HG03565 (cell line): Measurements from ENCODE around the gene VAT1L.

Source experiments
- ATAC-seq: cut with Tn5 transposase; IDR thresholded peaks from one replicate; pipeline ENCODE4 v1.9.1; 2021; ENCODE audit warnings: mild to moderate bottlenecking, moderate library complexity; ENCODE audit not compliant: unreplicated experiment

The VAT1L gene

DNA sequence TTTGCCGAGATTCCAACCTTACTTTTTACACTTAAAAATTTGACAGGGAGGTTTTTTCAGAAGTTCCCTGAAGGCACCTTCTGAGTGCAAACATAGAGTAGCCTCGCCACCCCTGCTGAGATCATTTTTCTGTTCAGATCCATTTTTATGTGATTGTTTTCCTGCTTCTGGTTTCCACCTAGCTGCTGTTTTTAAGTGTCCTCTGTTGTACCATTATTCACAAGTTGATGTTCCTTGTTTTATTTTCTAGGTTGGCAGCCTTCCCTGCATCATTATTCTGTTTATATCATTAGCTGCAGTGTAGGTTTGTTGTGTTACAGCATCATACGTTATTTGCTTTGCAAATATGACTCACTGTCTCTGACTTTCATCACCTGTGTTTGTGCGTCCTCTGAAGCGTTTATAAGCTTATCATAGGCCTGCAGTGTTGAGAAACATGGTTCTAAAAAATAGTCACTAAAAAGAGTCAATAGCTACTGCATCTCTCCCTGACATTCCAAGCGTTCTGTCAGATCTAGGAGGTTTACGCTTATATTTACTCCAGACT lies 117.1 kb downstream of the VAT1L start:
- ATAC-seq = no peak

- ATAC-seq = no peak
These were observed 121.7 kb downstream of the VAT1L start for GRCh38 chr16:77910021-77910420.

- ATAC-seq = no peak
These were observed 124.3 kb downstream of the VAT1L start for GRCh38 chr16:77912617-77913016.

DNA sequence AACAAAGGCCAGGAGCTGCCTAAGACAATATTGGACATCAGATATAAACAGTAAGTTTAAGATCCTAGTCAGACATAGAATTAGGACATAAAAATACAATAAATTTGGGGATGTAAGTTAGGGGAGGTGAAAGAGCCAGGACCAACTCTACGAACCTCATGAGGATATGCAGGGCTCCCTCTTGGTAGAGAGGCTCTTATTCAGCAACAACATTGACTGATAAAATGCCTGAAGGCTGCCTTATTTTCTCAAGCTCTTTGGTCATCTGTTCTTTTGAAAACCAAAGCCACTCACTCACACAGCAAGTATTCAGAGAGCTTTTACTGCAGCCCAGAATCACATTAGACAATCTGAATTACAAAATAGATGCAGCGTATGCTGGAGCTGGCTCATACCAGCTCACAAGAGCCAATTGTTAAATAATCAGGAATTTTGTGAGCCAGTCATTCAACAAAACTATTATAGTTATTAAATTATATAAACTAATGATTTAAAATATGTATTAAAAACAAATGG lies 125.4 kb downstream of the VAT1L start:
- ATAC-seq = no peak

GRCh38 chr16:77916111-77916510 lies 127.7 kb downstream of the VAT1L start:
- ATAC-seq = no peak

DNA sequence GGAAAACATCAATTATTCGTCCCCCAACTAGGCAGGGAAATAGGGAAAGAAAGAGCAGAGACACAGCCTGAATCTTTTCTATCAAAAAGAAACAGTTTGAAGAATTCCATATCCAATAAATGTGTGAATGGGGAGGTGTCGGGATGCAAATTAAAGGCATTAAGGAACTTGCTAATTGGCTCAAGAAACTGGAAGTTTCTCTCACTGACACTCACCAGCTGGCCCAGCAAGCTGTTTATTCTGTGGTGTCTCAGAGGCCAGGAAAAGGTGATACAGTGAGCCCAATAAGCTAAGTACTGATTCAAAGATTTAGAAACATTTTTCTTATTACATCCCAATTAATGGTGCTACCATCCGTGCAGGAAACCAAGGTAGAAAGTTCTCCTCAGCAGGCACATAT lies 129.6 kb downstream of the VAT1L start:
- no peak for ATAC-seq

- no peak for ATAC-seq
These were observed 130.7 kb downstream of the VAT1L start for GRCh38 chr16:77918809-77919707.

DNA sequence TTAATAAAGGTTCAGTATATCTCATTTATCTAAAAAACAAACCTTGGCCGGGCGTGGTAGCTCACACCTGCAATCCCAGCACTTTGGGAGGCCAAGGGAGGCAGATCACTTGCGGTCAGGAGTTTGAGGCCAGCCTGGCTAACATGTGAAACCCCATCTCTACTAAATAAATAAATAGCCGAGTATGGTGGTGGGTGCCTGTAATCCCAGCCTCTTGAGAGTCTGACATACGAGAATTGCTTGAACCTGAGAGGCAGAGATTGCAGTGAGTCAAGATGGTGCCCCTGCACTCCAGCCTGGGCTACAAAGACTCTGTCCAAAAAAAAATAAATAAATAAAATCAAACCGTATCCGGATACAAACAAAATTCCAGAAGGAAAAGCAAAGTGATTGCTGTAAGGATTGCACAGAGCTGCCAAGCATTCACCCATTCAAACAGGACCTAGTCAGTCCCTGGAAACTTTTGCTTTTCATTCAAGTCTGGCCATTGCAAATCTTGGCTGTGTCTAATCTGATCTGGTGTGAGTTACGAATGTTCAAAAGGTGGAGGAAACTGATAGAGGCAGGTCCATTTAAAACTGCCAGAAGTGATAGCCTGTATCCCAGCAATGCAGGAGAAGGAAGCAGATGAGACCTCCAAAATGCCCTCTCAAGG lies 131.5 kb downstream of the VAT1L start:
- no peak for ATAC-seq

GRCh38 chr16:77920984-77921383 lies 132.6 kb downstream of the VAT1L start:
- ATAC-seq = no peak

GRCh38 chr16:77922228-77922754 lies 133.9 kb downstream of the VAT1L start:
- no peak for ATAC-seq

- no peak for ATAC-seq
These were observed 137.2 kb downstream of the VAT1L start for GRCh38 chr16:77925531-77925930.

DNA sequence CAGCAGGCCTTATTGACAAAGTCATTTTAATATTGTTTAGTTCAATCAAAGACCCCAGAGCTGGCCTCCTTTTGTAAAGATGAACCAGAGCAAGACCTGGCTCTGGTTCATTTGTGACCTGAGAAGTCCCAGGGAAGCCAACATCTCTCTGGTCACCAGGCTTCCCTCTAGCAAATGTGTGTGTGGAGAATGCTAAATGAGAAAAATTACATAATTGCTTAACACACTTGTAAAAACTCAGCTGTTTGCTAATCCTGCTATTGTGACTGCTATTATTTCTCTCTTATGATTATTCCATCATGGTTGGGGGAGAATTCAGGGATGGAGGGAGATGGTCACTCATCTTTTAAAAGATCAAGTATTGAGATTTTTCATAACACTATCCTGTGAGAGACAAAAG lies 139.7 kb downstream of the VAT1L start:
- ATAC-seq = no peak

- no peak for ATAC-seq
These were observed 140.6 kb downstream of the VAT1L start for GRCh38 chr16:77929004-77929403.

DNA sequence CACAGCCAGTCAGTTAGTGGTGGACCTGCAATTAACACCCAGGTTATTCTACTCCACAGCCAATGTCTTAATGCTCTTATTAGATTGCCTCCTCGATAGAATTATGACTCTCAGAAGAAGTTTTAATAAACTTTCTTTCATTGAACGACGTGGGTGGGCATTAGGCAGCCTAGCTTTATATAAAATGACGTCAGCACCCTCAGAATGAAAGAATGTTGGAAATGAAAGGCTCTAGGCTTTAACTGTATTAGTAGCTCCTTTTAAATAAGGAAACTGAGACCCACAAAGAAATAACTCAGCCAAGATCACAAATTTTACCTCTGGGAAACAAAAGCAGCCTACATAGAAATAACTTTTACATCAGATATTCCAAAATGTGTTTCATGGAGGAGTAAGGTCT lies 142.7 kb downstream of the VAT1L start:
- ATAC-seq = no peak

DNA sequence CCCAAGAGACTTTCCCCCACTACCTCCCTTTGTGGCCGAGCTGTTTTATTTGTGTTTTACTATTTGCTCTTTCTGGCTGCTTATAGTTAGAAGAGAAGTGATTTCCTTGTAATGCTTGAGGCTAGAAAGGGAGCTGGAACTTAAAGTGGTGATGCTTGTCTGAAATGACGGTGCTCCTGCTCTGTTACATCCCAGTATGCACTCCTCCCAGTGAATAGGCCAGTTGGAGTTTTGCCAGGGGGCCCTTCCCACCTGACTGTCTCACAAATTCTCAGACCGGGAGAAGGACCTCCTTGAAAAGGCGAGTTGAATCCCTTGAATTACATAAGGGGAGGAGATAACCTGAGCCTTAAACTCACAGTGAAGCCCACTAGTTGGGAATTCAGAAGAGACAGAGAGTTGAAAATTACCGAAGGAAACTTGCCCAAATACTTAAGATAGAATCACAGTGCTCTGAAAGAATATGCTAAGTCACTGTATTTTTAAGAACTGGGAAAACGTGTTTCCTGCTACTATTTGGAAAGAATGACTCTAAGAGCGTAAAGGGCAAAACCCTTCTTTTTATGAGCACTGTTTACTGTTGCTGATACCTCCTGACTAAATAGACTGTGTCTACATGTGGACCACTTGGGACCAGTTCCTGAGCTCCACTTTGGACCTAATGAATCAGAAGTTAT lies 149.2 kb downstream of the VAT1L start:
- no peak for ATAC-seq

DNA sequence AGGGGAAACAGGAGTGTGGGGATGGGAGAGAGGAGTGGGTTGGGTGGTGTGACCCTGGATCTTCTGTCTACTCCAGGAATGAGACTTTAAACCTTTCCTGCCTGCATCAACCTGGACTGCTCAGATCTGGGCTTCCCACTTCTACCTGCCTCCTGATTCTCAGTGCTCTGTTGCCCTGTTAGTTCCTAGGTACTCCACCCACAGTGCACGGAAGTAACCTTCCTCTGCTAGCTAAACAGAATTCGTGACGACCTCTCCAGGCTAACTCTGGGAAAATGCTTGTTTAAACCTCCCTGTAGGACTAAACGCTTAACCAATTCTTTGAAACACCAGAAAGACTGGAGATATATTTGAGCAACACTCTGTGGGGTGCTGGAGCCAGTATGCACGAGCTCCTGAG lies 150.5 kb downstream of the VAT1L start:
- ATAC-seq = no peak

- ATAC-seq = no peak
These were observed 151.6 kb downstream of the VAT1L start for GRCh38 chr16:77939968-77940367.

DNA sequence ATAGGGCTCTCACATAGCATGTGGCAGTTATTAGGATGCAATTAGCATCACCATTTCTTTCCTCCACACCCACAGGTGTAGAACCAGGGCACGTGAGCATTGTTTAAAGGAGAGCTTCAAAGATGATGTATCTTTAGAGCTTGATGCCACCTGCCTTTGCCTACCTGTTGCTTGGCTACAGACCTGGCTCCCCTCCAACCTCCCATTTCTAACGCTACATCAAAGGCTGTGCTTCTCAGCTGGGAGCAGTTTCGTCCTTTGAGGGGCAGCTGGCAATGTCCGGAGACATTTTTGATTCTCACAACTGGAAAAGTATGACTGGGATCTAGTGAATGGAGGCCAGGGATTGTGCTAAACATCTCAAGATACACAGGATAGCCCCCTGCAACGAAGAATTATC lies 155.4 kb downstream of the VAT1L start:
- ATAC-seq = no peak

DNA sequence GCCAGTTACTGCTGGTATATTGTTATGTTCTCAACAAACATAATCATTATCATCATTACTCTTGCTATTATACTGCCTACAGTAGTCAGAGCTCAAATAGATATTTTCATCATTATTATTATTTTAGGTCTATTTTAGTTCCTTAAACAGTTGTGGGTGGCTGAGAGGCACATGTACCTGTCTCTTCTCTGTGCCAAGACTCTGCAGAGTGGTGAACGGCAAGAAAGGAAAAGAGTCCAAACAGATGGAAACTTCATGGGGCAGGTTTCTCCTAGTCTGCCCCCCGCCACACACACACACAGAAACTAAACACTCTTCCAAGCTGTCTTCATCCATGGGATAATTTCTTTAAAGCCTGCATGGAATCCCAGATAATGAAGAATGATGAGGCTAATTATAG lies 156.3 kb downstream of the VAT1L start:
- ATAC-seq = no peak

GRCh38 chr16:77945126-77945525 lies 156.8 kb downstream of the VAT1L start:
- ATAC-seq = no peak

DNA sequence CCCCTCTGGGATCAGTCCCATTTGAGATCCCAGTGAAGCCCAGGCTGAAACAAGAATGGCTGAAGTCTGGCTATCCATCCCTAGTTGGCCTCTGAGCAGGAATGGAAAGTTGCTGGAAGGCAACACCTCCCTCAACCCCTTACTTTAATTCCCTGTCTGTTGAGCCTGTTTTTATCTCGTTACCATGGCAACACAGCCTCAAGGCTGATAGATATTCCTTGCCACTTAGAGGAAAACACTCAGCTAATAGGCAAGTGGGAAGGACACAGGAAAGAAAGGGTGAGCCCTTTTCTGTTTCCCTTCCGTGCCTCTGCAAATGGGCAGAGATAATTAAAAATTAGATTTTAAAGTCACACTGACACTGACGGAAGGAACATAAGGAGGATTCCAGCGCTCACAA lies 158.5 kb downstream of the VAT1L start:
- no peak for ATAC-seq
